WTC11 (cell line): ENCODE results near the gene CCDC71. TPM values are rescaled to one million over a fixed set of nuclear protein-coding genes. Genes with fewer than 3 reads are reported as not detected.

Source experiments
- E2F1 ChIP-seq: sonication (generic); formaldehyde crosslinking; IDR thresholded peaks from 2 replicates; pipeline ENCODE4 v1.8.0; 2022; ENCODE audit warnings: mild to moderate bottlenecking, missing genetic modification reagents
- ETV6 ChIP-seq: sonication (generic); formaldehyde crosslinking; IDR thresholded peaks from 2 replicates; pipeline ENCODE4 v1.8.1; 2022; ENCODE audit warnings: mild to moderate bottlenecking, missing genetic modification reagents
- FOXP1 ChIP-seq: sonication (generic); formaldehyde crosslinking; IDR thresholded peaks from 2 replicates; pipeline ENCODE4 v1.8.0; 2022; ENCODE audit warnings: missing genetic modification reagents, mild to moderate bottlenecking, moderate library complexity, borderline replicate concordance
- NR3C1 ChIP-seq: sonication (generic); formaldehyde crosslinking; conservative IDR thresholded peaks from 2 replicates; pipeline ENCODE4 v1.8.1; 2023; ENCODE audit warnings: low read depth, mild to moderate bottlenecking, missing genetic modification reagents
- OVOL2 ChIP-seq: fragments of 250-450 bp; sonication (Bioruptor Pico); IDR thresholded peaks from 2 replicates; pipeline ENCODE4 v1.9.0; 2021; ENCODE audit warnings: mild to moderate bottlenecking, borderline replicate concordance
- ZMAT4 ChIP-seq: fragments of 250-450 bp; sonication (Bioruptor Pico); IDR thresholded peaks from 2 replicates; pipeline ENCODE4 v1.9.0; 2021; ENCODE audit warnings: mild to moderate bottlenecking
- total RNA-seq: library from RNA; stranded (reverse); gene quantifications from 3 replicates; pipeline ENCODE4 v1.2.3, GENCODE V29; 2021
- TF ChIP-seq, protein P1 (sequence below): fragments of 250-450 bp; sonication (Bioruptor Pico); IDR thresholded peaks from 2 replicates; pipeline ENCODE4 v1.9.0; 2021; ENCODE audit warnings: mild to moderate bottlenecking, borderline replicate concordance
- TF ChIP-seq, protein P2 (sequence below): sonication (generic); formaldehyde crosslinking; IDR thresholded peaks from 2 replicates; pipeline ENCODE4 v1.8.1; 2022; ENCODE audit warnings: mild to moderate bottlenecking, missing genetic modification reagents, moderate library complexity, borderline replicate concordance
- TF ChIP-seq, protein P3 (sequence below): sonication (generic); formaldehyde crosslinking; conservative IDR thresholded peaks from 2 replicates; pipeline ENCODE4 v1.8.1; 2022; ENCODE audit warnings: mild to moderate bottlenecking, missing genetic modification reagents
- TF ChIP-seq, protein P4 (sequence below): sonication (generic); formaldehyde crosslinking; IDR thresholded peaks from 2 replicates; pipeline ENCODE4 v1.8.1; 2023; ENCODE audit warnings: mild to moderate bottlenecking, missing genetic modification reagents, moderate library complexity
- TF ChIP-seq, protein P5 (sequence below): sonication (generic); formaldehyde crosslinking; IDR thresholded peaks from 2 replicates; pipeline ENCODE4 v1.8.0; 2022; ENCODE audit warnings: mild to moderate bottlenecking, missing genetic modification reagents
- TF ChIP-seq, protein P6 (sequence below): sonication (generic); formaldehyde crosslinking; IDR thresholded peaks from 2 replicates; pipeline ENCODE4 v1.8.1; 2022; ENCODE audit warnings: low read depth, mild to moderate bottlenecking, moderate library complexity, missing genetic modification reagents, borderline replicate concordance
- TF ChIP-seq, protein P7 (sequence below): sonication (generic); formaldehyde crosslinking; IDR thresholded peaks from 2 replicates; pipeline ENCODE4 v1.8.0; 2023; ENCODE audit warnings: missing genetic modification reagents, mild to moderate bottlenecking, borderline replicate concordance
- TF ChIP-seq, protein P8 (sequence below): sonication (generic); formaldehyde crosslinking; IDR thresholded peaks from 2 replicates; pipeline ENCODE4 v1.8.1; 2023; ENCODE audit warnings: mild to moderate bottlenecking, missing genetic modification reagents, moderate library complexity
- TF ChIP-seq, protein P9 (sequence below): sonication (generic); formaldehyde crosslinking; IDR thresholded peaks from 2 replicates; pipeline ENCODE4 v1.8.0; 2022; ENCODE audit warnings: missing genetic modification reagents

Gene CCDC71
- total RNA-seq, 1 experiment from 2014 or later, result 29.8 TPM

DNA sequence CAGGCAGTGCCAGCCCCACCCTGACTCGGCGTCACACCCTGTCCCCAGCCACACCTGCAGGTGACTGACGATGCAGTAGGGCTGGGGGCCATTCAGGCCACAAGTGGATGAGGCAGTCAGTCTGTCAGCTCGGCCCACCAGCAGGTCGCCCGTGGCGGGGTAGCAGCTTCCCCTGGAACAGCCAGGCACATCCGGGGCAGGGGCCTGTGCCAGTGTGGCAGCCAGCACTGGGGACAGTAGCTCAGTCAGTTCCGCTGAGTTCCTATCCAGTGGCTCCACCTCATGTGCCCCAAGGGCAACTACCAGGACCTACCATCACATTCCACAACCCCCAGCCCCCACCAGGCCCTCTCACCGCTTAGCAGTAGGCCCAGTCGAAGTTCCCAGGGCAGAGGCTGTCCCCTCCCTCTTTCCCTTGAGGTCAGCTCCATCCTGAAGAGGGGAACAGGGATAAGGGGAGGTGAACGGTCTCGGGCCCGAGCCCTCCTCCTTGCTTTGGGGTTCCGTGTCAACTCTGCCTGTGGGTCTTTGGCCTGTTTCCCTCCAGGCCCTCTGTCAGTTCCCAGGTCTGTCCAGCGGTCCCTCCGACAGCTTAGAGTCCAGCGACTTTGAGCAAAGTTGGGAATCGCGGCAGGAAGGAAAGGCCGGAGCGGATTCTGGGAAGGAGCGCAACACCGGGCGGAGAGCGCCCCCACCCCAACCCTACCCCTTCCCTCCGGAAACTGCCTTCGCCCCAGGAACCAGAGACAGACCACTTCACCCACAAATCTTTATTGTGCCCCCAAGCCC, 33.5 kb downstream of the CCDC71 start, which contains the start of gene LAMB2 (continued):
- TF ChIP-seq ZMAT4, result no peak
- TF ChIP-seq OVOL2 (CRISPR knock-in tag), result no peak
- TF ChIP-seq, protein P1, sequence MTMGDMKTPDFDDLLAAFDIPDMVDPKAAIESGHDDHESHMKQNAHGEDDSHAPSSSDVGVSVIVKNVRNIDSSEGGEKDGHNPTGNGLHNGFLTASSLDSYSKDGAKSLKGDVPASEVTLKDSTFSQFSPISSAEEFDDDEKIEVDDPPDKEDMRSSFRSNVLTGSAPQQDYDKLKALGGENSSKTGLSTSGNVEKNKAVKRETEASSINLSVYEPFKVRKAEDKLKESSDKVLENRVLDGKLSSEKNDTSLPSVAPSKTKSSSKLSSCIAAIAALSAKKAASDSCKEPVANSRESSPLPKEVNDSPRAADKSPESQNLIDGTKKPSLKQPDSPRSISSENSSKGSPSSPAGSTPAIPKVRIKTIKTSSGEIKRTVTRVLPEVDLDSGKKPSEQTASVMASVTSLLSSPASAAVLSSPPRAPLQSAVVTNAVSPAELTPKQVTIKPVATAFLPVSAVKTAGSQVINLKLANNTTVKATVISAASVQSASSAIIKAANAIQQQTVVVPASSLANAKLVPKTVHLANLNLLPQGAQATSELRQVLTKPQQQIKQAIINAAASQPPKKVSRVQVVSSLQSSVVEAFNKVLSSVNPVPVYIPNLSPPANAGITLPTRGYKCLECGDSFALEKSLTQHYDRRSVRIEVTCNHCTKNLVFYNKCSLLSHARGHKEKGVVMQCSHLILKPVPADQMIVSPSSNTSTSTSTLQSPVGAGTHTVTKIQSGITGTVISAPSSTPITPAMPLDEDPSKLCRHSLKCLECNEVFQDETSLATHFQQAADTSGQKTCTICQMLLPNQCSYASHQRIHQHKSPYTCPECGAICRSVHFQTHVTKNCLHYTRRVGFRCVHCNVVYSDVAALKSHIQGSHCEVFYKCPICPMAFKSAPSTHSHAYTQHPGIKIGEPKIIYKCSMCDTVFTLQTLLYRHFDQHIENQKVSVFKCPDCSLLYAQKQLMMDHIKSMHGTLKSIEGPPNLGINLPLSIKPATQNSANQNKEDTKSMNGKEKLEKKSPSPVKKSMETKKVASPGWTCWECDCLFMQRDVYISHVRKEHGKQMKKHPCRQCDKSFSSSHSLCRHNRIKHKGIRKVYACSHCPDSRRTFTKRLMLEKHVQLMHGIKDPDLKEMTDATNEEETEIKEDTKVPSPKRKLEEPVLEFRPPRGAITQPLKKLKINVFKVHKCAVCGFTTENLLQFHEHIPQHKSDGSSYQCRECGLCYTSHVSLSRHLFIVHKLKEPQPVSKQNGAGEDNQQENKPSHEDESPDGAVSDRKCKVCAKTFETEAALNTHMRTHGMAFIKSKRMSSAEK, result no peak
- TF ChIP-seq, protein P2, sequence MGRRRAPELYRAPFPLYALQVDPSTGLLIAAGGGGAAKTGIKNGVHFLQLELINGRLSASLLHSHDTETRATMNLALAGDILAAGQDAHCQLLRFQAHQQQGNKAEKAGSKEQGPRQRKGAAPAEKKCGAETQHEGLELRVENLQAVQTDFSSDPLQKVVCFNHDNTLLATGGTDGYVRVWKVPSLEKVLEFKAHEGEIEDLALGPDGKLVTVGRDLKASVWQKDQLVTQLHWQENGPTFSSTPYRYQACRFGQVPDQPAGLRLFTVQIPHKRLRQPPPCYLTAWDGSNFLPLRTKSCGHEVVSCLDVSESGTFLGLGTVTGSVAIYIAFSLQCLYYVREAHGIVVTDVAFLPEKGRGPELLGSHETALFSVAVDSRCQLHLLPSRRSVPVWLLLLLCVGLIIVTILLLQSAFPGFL (CRISPR knock-in tag), result no peak
- TF ChIP-seq, protein P3, sequence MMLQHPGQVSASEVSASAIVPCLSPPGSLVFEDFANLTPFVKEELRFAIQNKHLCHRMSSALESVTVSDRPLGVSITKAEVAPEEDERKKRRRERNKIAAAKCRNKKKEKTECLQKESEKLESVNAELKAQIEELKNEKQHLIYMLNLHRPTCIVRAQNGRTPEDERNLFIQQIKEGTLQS (CRISPR knock-in tag), result no peak
- TF ChIP-seq FOXP1 (CRISPR knock-in tag), result 0 out of 2 replicates have a peak, but pooled peaks have one; percentile 7
- TF ChIP-seq, protein P4, sequence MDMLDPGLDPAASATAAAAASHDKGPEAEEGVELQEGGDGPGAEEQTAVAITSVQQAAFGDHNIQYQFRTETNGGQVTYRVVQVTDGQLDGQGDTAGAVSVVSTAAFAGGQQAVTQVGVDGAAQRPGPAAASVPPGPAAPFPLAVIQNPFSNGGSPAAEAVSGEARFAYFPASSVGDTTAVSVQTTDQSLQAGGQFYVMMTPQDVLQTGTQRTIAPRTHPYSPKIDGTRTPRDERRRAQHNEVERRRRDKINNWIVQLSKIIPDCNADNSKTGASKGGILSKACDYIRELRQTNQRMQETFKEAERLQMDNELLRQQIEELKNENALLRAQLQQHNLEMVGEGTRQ (CRISPR knock-in tag), result no peak
- TF ChIP-seq, protein P5, sequence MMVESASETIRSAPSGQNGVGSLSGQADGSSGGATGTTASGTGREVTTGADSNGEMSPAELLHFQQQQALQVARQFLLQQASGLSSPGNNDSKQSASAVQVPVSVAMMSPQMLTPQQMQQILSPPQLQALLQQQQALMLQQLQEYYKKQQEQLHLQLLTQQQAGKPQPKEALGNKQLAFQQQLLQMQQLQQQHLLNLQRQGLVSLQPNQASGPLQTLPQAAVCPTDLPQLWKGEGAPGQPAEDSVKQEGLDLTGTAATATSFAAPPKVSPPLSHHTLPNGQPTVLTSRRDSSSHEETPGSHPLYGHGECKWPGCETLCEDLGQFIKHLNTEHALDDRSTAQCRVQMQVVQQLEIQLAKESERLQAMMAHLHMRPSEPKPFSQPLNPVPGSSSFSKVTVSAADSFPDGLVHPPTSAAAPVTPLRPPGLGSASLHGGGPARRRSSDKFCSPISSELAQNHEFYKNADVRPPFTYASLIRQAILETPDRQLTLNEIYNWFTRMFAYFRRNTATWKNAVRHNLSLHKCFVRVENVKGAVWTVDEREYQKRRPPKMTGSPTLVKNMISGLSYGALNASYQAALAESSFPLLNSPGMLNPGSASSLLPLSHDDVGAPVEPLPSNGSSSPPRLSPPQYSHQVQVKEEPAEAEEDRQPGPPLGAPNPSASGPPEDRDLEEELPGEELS, result no peak
- TF ChIP-seq, protein P6, sequence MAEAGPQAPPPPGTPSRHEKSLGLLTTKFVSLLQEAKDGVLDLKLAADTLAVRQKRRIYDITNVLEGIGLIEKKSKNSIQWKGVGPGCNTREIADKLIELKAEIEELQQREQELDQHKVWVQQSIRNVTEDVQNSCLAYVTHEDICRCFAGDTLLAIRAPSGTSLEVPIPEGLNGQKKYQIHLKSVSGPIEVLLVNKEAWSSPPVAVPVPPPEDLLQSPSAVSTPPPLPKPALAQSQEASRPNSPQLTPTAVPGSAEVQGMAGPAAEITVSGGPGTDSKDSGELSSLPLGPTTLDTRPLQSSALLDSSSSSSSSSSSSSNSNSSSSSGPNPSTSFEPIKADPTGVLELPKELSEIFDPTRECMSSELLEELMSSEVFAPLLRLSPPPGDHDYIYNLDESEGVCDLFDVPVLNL (CRISPR knock-in tag), result no peak
- TF ChIP-seq, protein P7, sequence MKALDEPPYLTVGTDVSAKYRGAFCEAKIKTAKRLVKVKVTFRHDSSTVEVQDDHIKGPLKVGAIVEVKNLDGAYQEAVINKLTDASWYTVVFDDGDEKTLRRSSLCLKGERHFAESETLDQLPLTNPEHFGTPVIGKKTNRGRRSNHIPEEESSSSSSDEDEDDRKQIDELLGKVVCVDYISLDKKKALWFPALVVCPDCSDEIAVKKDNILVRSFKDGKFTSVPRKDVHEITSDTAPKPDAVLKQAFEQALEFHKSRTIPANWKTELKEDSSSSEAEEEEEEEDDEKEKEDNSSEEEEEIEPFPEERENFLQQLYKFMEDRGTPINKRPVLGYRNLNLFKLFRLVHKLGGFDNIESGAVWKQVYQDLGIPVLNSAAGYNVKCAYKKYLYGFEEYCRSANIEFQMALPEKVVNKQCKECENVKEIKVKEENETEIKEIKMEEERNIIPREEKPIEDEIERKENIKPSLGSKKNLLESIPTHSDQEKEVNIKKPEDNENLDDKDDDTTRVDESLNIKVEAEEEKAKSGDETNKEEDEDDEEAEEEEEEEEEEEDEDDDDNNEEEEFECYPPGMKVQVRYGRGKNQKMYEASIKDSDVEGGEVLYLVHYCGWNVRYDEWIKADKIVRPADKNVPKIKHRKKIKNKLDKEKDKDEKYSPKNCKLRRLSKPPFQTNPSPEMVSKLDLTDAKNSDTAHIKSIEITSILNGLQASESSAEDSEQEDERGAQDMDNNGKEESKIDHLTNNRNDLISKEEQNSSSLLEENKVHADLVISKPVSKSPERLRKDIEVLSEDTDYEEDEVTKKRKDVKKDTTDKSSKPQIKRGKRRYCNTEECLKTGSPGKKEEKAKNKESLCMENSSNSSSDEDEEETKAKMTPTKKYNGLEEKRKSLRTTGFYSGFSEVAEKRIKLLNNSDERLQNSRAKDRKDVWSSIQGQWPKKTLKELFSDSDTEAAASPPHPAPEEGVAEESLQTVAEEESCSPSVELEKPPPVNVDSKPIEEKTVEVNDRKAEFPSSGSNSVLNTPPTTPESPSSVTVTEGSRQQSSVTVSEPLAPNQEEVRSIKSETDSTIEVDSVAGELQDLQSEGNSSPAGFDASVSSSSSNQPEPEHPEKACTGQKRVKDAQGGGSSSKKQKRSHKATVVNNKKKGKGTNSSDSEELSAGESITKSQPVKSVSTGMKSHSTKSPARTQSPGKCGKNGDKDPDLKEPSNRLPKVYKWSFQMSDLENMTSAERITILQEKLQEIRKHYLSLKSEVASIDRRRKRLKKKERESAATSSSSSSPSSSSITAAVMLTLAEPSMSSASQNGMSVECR, result 0 out of 2 replicates have a peak, but pooled peaks have one; percentile 36
- TF ChIP-seq, protein P8, sequence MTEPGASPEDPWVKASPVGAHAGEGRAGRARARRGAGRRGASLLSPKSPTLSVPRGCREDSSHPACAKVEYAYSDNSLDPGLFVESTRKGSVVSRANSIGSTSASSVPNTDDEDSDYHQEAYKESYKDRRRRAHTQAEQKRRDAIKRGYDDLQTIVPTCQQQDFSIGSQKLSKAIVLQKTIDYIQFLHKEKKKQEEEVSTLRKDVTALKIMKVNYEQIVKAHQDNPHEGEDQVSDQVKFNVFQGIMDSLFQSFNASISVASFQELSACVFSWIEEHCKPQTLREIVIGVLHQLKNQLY (CRISPR knock-in tag), result no peak
- TF ChIP-seq NR3C1 (CRISPR knock-in tag), result no peak
- TF ChIP-seq E2F1 (CRISPR knock-in tag), result no peak
- no peak for TF ChIP-seq ETV6 (CRISPR knock-in tag)
- TF ChIP-seq, protein P9, sequence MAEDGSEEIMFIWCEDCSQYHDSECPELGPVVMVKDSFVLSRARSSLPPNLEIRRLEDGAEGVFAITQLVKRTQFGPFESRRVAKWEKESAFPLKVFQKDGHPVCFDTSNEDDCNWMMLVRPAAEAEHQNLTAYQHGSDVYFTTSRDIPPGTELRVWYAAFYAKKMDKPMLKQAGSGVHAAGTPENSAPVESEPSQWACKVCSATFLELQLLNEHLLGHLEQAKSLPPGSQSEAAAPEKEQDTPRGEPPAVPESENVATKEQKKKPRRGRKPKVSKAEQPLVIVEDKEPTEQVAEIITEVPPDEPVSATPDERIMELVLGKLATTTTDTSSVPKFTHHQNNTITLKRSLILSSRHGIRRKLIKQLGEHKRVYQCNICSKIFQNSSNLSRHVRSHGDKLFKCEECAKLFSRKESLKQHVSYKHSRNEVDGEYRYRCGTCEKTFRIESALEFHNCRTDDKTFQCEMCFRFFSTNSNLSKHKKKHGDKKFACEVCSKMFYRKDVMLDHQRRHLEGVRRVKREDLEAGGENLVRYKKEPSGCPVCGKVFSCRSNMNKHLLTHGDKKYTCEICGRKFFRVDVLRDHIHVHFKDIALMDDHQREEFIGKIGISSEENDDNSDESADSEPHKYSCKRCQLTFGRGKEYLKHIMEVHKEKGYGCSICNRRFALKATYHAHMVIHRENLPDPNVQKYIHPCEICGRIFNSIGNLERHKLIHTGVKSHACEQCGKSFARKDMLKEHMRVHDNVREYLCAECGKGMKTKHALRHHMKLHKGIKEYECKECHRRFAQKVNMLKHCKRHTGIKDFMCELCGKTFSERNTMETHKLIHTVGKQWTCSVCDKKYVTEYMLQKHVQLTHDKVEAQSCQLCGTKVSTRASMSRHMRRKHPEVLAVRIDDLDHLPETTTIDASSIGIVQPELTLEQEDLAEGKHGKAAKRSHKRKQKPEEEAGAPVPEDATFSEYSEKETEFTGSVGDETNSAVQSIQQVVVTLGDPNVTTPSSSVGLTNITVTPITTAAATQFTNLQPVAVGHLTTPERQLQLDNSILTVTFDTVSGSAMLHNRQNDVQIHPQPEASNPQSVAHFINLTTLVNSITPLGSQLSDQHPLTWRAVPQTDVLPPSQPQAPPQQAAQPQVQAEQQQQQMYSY (CRISPR knock-in tag), result peak; percentile 98
